AG04449 (cell line): ENCODE results near the gene CD79B.

ENCODE experiments used
- CTCF ChIA-PET: fragments of 350-600 bp; formaldehyde crosslinking; extraction: SDS; loops from one replicate; lab custom pipeline; 2021; ENCODE audit warnings: antibody characterized with exemption; lab: Yijun Ruan, JAX
- POLR2A ChIA-PET: fragments of 400-600, 350-600 bp; formaldehyde crosslinking; extraction: SDS; loops from one replicate; lab custom pipeline; 2020; ENCODE audit warnings: antibody characterized with exemption, inconsistent platforms; lab: Yijun Ruan, JAX
- DNase-seq: peaks from one replicate; pipeline ENCODE4 v3.0.0-alpha.2; 2010; ENCODE audit warnings: low read depth, low spot score
- H3K4me3 ChIP-seq: 2 replicates; pipeline ENCODE4 v1.5.1; 2011; ENCODE audit warnings: low read depth, mild to moderate bottlenecking, control low read depth, low read length
- TF ChIP-seq, protein P1 (sequence below): IDR thresholded peaks from one replicate; pipeline ENCODE4 v1.5.1; 2011; ENCODE audit warnings: mild to moderate bottlenecking, moderate library complexity, low read length, control low read depth, inconsistent platforms; ENCODE audit not compliant: insufficient read depth; ENCODE audit errors: missing control alignments

CD79B gene

GRCh38 chr17:63932721-63933120, 590 bp upstream of the CD79B start:
- H3K4me3 ChIP-seq: no peak overlapping the region

DNA sequence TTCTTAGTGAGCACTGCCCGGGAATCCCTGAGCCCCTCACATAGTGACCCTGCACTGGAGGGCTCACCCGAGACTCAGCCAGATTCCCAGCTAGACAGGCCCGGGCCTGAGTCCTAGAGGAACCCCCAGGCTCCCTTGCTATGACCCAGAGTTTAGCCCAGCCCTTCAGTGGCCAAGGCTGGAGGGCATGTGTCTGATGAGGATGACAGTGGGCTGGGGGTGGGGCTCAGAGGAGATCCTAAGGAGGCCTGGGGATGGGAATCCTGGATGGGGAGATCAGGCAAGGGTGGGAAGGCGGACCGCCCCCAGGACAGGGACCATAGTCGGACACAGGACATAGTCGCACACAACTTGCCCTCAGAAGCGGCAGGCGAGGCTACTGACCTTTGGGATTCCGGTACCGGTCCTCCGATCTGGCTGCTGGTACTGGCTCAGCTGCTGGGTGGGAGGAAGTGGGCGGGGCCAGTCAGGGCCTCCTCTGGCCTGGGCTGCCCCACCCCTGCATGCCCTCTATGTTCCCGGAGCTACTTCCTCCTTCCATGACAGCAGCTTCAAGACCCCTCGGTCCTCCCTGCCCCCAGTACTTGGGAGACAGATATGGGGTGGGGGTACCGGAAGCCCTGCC, 1.1 kb downstream of the CD79B start:
- no peak overlapping the region for H3K4me3 ChIP-seq
- no peak for DNase-seq
- CTCF ChIA-PET: interaction anchor here (1.4 to 14.2 kb wide), 5 partner anchors 12 to 97 kb away, joined by 4 to 246 read pairs (median 14); partner anchors contain the start of genes CSHL1 and GH1
- TF ChIP-seq, protein P1, sequence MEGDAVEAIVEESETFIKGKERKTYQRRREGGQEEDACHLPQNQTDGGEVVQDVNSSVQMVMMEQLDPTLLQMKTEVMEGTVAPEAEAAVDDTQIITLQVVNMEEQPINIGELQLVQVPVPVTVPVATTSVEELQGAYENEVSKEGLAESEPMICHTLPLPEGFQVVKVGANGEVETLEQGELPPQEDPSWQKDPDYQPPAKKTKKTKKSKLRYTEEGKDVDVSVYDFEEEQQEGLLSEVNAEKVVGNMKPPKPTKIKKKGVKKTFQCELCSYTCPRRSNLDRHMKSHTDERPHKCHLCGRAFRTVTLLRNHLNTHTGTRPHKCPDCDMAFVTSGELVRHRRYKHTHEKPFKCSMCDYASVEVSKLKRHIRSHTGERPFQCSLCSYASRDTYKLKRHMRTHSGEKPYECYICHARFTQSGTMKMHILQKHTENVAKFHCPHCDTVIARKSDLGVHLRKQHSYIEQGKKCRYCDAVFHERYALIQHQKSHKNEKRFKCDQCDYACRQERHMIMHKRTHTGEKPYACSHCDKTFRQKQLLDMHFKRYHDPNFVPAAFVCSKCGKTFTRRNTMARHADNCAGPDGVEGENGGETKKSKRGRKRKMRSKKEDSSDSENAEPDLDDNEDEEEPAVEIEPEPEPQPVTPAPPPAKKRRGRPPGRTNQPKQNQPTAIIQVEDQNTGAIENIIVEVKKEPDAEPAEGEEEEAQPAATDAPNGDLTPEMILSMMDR: no peak
- POLR2A ChIA-PET: no interaction called here

More at GRCh38 chr17:63932721-63933120, 590 bp upstream of the CD79B start:
- POLR2A ChIA-PET: no interaction called here
- no peak for DNase-seq
- CTCF ChIA-PET: interaction anchor here (0.6 to 8.9 kb wide), 6 partner anchors 14 to 97 kb away, joined by 3 to 55 read pairs (median 10); partner anchors contain the start of genes CSHL1 and GH1
- TF ChIP-seq, protein P1: no peak

GRCh38 chr17:63929860-63930766, 2.0 kb downstream of the CD79B start:
- ChIA-PET CTCF (interaction anchor here (1.0 to 14.2 kb wide), 7 partner anchors 11 to 203 kb away, joined by 3 to 246 read pairs (median 9); partner anchors contain the start of genes CSHL1 and GH1), POLR2A (no interaction called here)
- no peak overlapping the region for H3K4me3 ChIP-seq
- TF ChIP-seq, protein P1: no peak
- no peak for DNase-seq

DNA sequence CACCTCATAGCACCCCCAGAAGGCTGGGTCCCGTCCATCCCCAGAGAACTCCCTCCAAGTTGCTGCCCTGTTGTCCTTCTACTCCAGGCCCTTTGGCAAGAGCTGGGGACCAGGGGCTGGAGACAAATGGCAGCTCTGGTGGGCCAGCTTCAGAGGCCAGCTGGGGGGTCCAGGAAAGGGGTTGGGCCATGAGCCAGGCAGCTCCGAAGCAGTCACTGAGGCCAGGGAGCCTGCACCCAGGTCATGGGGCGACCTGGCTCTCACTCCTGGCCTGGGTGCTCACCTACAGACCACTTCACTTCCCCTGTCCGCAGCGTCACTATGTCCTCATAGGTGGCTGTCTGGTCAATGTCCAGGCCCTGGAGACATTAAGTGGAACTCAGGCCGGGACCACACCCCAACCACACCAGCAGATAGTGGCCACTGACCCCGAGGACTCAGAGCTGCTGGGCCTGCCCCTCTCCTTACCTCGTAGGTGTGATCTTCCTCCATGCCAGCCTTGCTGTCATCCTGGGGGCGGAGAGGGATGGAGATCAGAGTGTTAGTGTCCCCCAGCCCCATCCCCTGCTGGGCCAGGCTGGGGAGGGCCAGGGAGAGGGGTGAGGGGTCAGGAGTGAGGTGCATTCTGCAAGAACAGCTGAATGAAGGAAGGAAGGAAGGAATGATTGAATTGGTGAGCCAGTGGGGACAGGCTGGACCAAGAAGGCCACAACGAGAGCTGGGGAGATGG, 3.0 kb downstream of the CD79B start:
- DNase-seq: no peak
- ChIA-PET POLR2A (no interaction called here), CTCF (interaction anchor here (1.0 to 14.2 kb wide), 8 partner anchors 10 to 204 kb away, joined by 3 to 246 read pairs (median 9); partner anchors contain the start of genes CSHL1 and GH1)

GRCh38 chr17:63928172-63928666, 3.9 kb downstream of the CD79B start:
- no peak overlapping the region for H3K4me3 ChIP-seq
- TF ChIP-seq, protein P1: no peak
- CTCF ChIA-PET: interaction anchor here (0.9 to 14.2 kb wide), 5 partner anchors 9 to 100 kb away, joined by 3 to 246 read pairs (median 18); partner anchors contain the start of genes CSHL1 and GH1
- DNase-seq: no peak
- POLR2A ChIA-PET: no interaction called here

More for the DNA sequence above, 3.0 kb downstream of the CD79B start:
- TF ChIP-seq, protein P1: no peak
- H3K4me3 ChIP-seq: no peak overlapping the region
